GM19438 (cell line): ENCODE measurements around the gene MUC5B.
A peak's percentile ranks its signal among the peaks of the same experiment; 100 is the strongest.
"Not testable (repeated sequence)": the region's sequence is repeated elsewhere in the genome, so short reads cannot be mapped to it uniquely, and the experiment has no call there.

ENCODE experiments used
- ATAC-seq: cut with Tn5 transposase; IDR thresholded peaks from one replicate; pipeline ENCODE4 v1.9.1; 2021; ENCODE audit warnings: low read depth; ENCODE audit not compliant: unreplicated experiment

Gene MUC5B

GRCh38 chr11:1260620-1261019 is 37.8 kb downstream of the MUC5B start:
- ATAC-seq: no peak

GRCh38 chr11:1261241-1262071 is 38.6 kb downstream of the MUC5B start:
- no peak for ATAC-seq

DNA sequence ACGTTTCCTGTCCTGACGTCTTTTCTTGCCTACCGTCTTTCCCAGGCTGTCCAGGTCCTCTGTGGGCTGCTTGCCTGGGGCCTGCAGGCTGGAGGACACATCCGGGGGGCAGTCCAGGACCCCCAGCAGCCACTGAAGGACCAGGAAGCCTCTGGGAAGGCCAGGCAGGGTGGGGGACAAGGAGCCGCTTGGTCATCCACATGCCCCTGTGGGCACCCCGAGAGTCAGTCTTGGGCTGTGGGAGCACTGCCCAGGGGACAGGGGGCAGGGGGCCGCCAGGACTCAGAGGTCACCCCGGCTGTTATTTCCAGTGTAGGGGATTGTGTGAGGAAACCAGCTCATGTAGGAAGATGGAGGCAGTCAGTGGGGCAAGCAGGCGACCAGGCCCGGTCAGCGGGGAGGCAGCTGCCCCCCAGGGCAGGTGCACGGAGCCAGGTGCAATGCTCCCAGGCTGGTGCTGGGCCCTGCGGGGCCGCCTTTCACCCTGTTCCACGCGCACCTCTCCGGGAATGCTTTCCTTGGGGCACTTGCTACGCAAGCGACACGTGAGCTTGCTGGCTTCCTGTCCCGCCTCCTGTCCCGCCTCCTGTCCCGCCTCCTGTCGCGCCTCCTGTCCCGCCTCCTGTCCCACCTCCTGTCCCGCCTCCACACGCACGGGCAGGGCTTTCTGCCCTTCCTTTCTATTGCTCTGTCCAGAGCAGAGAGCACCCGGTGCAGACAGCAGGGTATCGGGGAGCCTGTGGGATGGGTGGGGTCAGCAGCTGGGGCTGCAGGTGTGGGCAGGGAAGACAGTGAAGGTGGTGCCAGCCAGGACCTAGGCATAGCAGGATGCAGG is 39.5 kb downstream of the MUC5B start:
- peak; percentile 87 for ATAC-seq

DNA sequence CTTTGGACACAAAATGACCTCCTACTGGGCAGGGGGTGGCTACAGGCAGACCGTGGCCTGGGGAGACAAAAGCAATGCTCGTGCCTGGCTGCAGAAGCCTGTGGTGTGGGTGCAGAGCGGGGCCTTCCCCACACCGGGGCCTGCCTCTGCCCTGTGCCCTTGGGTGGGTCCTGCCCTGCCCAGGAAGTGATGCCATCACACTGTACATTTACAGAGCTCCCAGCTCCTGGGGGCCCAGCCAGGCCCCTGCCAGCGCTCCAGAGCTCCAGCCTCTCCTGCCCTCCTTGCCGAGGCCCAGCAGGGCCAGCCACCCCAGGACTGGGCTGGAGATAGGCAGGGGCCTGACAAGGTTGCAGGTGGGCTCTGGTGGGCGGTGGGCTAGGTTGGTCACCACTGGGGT is 40.1 kb downstream of the MUC5B start:
- ATAC-seq: peak; percentile 12

DNA sequence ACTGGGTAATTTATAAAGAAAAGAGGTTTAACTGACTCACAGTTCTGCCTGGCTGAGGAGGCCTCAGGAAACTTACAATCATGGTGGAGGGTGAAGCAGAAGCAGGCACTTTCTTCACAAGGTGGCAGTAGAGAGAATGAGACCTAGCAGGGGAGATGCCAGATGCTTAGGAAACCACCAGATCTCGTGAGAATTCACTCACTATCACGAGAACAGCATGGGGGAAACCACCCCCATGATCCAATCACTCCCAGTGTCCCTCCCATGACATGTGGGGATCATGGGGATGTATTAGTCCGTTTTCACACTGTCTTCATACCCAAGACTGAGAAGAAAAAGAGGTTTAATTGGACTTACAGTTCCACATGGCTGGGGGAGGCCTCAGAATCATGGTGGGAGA is 41.6 kb downstream of the MUC5B start:
- not testable (repeated sequence) for ATAC-seq

DNA sequence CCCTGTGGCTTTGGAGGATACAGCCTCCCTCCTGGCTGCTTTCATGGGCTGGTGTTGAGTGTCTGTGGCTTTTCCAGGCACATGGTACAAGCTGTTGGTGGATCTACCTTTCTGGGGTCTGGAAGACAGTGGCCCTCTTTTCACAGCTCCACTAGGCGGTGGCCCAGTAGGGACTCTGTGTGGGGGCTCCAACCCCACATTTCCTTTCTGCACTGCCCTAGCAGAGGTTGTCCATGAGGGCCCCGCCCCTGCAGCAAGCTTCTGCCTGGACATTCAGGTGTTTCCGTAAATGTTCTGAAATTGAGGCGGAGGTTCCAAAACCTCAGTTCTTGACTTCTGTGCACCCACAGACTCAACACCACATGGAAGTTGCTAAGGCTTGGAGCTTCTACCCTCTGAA is 42.6 kb downstream of the MUC5B start:
- ATAC-seq: not testable (repeated sequence)

DNA sequence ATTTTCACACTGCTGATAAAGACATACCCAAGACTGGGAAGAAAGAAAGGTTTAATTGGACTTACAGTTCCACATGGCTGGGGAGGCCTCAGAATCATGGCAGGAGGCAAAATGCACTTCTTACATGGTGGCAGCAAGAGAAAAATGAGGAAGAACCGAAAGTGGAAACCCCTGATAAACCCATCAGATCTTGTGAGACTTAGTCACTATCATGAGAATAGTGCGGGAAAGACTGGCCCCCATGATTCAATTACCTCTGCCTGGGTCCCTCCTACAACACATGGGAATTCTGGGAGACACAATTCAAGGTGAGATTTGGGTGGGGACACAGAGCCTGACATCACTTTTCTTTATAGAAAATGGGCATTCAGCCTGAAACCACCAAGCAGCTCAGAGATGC is 44.1 kb downstream of the MUC5B start:
- ATAC-seq: not testable (repeated sequence)

DNA sequence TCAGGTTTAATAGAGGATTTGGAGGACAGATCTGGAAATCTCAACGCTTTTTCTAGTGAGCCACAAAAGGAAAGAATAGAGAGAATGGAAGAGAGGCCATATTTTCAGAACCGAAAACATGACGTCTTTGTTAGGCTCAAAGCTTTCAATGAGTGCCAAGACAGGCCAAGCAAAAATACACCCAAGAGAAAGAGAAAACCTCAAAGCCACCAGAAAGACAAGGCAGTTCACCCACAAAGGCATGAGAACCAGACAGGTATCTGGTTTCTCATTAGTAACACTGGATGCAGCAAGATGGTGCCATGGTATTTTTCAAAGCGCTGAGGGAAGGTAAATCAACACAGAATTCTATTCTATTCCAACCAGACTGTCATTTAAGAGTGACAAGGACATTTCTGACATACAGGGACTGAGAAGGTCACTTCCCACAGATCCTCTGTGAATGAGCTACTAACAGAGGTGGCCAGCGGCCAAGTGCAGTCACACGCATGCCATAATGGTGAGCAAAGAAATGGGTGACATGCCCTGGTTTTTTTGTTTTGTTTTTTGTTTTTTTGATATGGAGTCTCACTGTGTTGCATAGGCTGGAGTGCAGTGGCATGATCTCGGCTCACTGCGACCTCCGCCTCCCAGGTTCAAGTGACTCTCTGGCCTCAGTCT is 44.7 kb downstream of the MUC5B start:
- no peak for ATAC-seq

- ATAC-seq: no peak
These were observed 47.1 kb downstream of the MUC5B start for GRCh38 chr11:1269957-1270356.

- no peak for ATAC-seq
These were observed 47.6 kb downstream of the MUC5B start for GRCh38 chr11:1270476-1270875.

GRCh38 chr11:1271002-1271401 is 48.1 kb downstream of the MUC5B start:
- no peak for ATAC-seq

- ATAC-seq: no peak
These were observed 48.5 kb downstream of the MUC5B start for GRCh38 chr11:1271406-1271805.

- no peak for ATAC-seq
These were observed 49.1 kb downstream of the MUC5B start for GRCh38 chr11:1271927-1272326.

DNA sequence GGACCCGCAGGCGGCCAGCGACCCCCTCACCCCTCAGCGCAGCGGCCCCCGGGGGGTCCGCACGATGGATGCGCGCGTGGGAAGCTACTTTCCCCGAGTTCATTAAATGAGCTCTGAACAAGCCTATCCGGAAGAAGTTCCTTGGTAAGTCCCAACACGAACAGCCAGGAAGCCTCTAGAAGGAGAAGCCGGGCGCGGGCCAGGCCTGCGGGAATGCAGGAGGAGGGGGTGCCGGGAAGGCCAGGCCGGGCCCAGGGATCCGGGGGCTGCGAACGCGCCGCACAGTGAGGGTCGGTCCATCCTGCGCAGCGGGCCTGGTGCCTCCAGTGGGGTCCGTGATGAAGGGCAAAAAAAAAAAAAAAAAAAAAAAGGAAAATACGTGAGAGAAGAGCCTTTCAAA is 49.7 kb downstream of the MUC5B start:
- ATAC-seq: no peak

- no peak for ATAC-seq
These were observed 51.6 kb downstream of the MUC5B start for GRCh38 chr11:1274501-1274900.

- no peak for ATAC-seq
These were observed 52.2 kb downstream of the MUC5B start for GRCh38 chr11:1275021-1275420.

DNA sequence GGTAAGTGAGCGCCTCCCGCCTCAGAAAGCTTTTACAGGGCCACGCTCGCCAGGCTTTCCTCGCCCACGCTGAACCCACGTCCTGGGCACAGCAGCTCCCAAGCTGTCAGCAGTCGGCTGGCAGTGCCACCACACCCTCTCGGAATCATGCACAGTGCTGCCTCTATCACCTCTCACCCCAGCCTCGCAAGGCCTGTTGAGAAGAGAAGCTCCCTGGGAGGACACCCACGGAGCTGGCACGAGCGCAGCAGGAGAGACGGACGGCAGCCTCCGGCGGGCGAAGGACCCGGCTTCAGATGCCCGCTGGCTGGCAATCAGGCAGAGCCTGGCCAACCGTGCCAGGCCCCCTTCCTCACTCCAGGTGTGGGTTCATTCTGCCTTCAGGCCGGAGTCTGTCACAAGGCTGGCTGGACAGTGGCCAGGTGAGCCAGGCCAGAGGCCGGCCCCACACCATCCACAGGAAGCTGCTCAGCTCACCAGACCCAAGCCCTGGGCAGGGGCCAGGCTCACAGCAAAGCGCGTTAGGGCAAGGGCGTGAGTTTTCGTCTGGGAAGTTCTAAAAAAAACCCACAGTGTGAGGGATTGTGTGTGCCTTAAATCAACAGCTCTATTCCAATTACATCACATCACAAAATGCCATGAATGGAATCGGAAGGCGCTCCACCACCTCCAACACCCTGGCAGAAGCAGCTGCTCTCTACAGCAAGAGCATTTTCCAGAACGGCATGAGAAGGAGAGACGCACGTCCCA is 53.4 kb downstream of the MUC5B start:
- no peak for ATAC-seq

DNA sequence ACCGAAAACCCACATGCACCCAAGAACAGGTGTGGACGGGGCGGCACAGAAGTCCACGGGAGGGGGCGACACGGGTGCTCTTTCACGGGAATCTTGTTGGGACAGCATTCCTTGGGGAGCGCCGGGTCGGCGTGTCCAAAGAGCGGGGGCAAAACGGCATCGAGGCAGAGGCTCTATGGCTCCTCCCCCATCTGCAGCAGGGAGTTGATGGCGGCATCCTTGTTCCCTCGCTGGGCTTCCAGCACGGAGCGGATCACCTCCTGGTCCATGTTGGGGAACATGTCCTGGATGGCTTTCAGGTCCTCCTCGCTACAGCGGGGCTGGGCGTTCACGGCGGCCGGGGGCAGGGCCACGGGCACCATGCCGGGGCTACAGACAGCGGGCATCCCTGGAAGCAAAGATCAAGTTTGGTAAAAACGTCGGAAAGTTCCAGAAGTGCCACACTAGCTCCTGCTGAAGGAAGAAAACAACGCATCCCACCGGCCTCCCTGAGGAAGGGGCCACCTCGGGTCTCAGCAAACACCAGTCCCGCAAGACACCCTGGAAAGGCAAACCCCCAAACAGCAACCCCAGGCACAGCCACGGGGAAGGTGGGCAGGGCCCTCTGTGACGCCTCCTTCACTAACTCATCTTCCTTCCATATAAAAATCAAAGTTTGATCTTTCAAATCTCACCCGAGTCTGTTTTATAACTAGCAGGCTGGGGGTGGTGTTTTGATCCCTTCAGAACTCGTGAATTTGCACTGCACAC is 54.2 kb downstream of the MUC5B start:
- ATAC-seq: no peak

- ATAC-seq: no peak
These were observed 55.2 kb downstream of the MUC5B start for GRCh38 chr11:1277936-1278512.
